Calu3 (cell line): Measurements from ENCODE around the gene TMIGD1. TPM values are rescaled to one million over a fixed set of nuclear protein-coding genes. Genes with fewer than 3 reads are reported as not detected.

Experiments
- BruUV-seq: library from RNA; stranded (reverse); fragments of 400-500 nt; replicated peaks from 2 replicates; lab custom pipeline; 2021; lab: Mats Ljungman, UMichigan
- CTCF ChIA-PET: fragments of 300-600 bp; sonication (Branson Sonifier 250); formaldehyde crosslinking; loops from one replicate; lab custom pipeline; 2022; ENCODE audit warnings: antibody characterized with exemption; lab: Charles Lee
- DNase-seq: peaks from one replicate; pipeline ENCODE4 v3.0.0; 2022
- H3K27ac Mint-ChIP-seq: one replicate; pipeline ENCODE4 v1.8.0; 2022; ENCODE audit warnings: mixed read lengths; ENCODE audit not compliant: unreplicated experiment
- H3K27me3 Mint-ChIP-seq: one replicate; pipeline ENCODE4 v1.8.0; 2022; ENCODE audit warnings: mixed read lengths; ENCODE audit not compliant: unreplicated experiment
- H3K36me3 Mint-ChIP-seq: one replicate; pipeline ENCODE4 v1.8.0; 2022; ENCODE audit warnings: mild to moderate bottlenecking, moderate library complexity, mixed read lengths; ENCODE audit not compliant: insufficient read depth, unreplicated experiment
- H3K4me1 Mint-ChIP-seq: one replicate; pipeline ENCODE4 v1.8.0; 2022; ENCODE audit warnings: mild to moderate bottlenecking, low read depth, mixed read lengths; ENCODE audit not compliant: unreplicated experiment
- H3K4me3 Mint-ChIP-seq: one replicate; pipeline ENCODE4 v1.8.0; 2022; ENCODE audit warnings: mild to moderate bottlenecking, low read depth, moderate library complexity, mixed read lengths; ENCODE audit not compliant: unreplicated experiment
- H3K9me3 Mint-ChIP-seq: one replicate; pipeline ENCODE4 v1.8.0; 2022; ENCODE audit warnings: low read depth, mixed read lengths; ENCODE audit not compliant: unreplicated experiment
- CTCF ChIP-seq: fragments of 200-600 bp; IDR thresholded peaks from one replicate; pipeline ENCODE4 v1.8.0; 2022; ENCODE audit warnings: antibody characterized with exemption; ENCODE audit not compliant: unreplicated experiment
- intact Hi-C: fragments of 100-400 bp; cut with micrococcal nuclease; formaldehyde crosslinking; loops from one replicate; pipeline ENCODE4 v1.10.0; 2022; ENCODE audit not compliant: unreplicated experiment
- total RNA-seq: library from RNA; stranded (reverse); gene quantifications from 2 replicates; pipeline ENCODE4 v1.2.3, GENCODE V29; 2022

The TMIGD1 gene
- total RNA-seq, 1 experiment from 2014 or later: not detected

GRCh38 chr17:30310562-30310961 is 23.3 kb downstream of the TMIGD1 start:
- no peak for TF ChIP-seq CTCF
- Mint-ChIP-seq H3K27me3 (no peaks in the 10 kb centered on the region), H3K4me1 (no peaks in the 10 kb centered on the region), H3K27ac (no peak overlapping the region), H3K36me3 (no peaks in the 10 kb centered on the region), H3K4me3 (no peak overlapping the region), H3K9me3 (no peaks in the 10 kb centered on the region)
- intact Hi-C loops: no loop called here
- DNase-seq: no peak
- BruUV-seq: no TSS peak
- CTCF ChIA-PET: no interaction called here

GRCh38 chr17:30309591-30309990 is 24.3 kb downstream of the TMIGD1 start:
- intact Hi-C loops: no loop called here
- Mint-ChIP-seq H3K9me3 (no peaks in the 10 kb centered on the region), H3K27ac (no peak overlapping the region), H3K27me3 (no peaks in the 10 kb centered on the region), H3K36me3 (no peaks in the 10 kb centered on the region), H3K4me3 (no peak overlapping the region), H3K4me1 (no peaks in the 10 kb centered on the region)
- BruUV-seq: no TSS peak
- TF ChIP-seq CTCF: no peak
- DNase-seq: no peak
- CTCF ChIA-PET: no interaction called here

- H3K9me3 Mint-ChIP-seq: no peaks in the 10 kb centered on the region
- no peak overlapping the region for H3K4me3 Mint-ChIP-seq
- DNase-seq: no peak
- no peaks in the 10 kb centered on the region for H3K4me1 Mint-ChIP-seq
- no peaks in the 10 kb centered on the region for H3K36me3 Mint-ChIP-seq
- no peaks in the 10 kb centered on the region for H3K27me3 Mint-ChIP-seq
- no peak overlapping the region for H3K27ac Mint-ChIP-seq
- no peak for TF ChIP-seq CTCF
- BruUV-seq: no TSS peak
- intact Hi-C loops: no loop called here
- CTCF ChIA-PET: interaction anchor here (0.6 kb wide), 1 partner anchor 123 kb away, joined by 3 read pairs; no protein-coding TSS in a partner anchor
Measured at GRCh38 chr17:30308406-30308805, 25.5 kb downstream of the TMIGD1 start.

GRCh38 chr17:30304778-30305177 is 29.1 kb downstream of the TMIGD1 start:
- no peak for TF ChIP-seq CTCF
- CTCF ChIA-PET: interaction anchor here (0.7 kb wide), 1 partner anchor 13 kb away, joined by 3 read pairs; the partner anchor contains the start of gene BLMH
- no TSS peak for BruUV-seq
- no peaks in the 10 kb centered on the region for H3K4me1 Mint-ChIP-seq
- no peak overlapping the region for H3K27ac Mint-ChIP-seq
- no peaks in the 10 kb centered on the region for H3K27me3 Mint-ChIP-seq
- H3K9me3 Mint-ChIP-seq: peaks cover 5% of the 10 kb centered on the region
- intact Hi-C loops: no loop called here
- H3K36me3 Mint-ChIP-seq: no peaks in the 10 kb centered on the region
- no peak for DNase-seq
- no peak overlapping the region for H3K4me3 Mint-ChIP-seq
